WTC11 (cell line): Measurements from ENCODE around the gene DGCR2. TPM values are rescaled to one million over a fixed set of nuclear protein-coding genes. Genes with fewer than 3 reads are reported as not detected.
"Not testable (repeated sequence)": the region's sequence is repeated elsewhere in the genome, so short reads cannot be mapped to it uniquely, and the experiment has no call there.

Source experiments
- ATAC-seq: fragments of 200-7000 bp; cut with Tn5 transposase; 2 replicates; pipeline ENCODE4 v1.10.0; 2021; ENCODE audit warnings: mild to moderate bottlenecking, moderate library complexity
- CTCF ChIA-PET: fragments of 300-600 bp; sonication (Branson Sonifier 250); formaldehyde crosslinking; loops from one replicate; lab custom pipeline; 2021; ENCODE audit warnings: antibody characterized with exemption; lab: Charles Lee
- POLR2A ChIA-PET: fragments of 350-600 bp; sonication (Branson Sonifier 250); formaldehyde crosslinking; loops from one replicate; lab custom pipeline; 2021; ENCODE audit warnings: antibody characterized with exemption; lab: Charles Lee
- DNase-seq: peaks from one replicate; pipeline ENCODE4 v3.0.0; 2021; ENCODE audit warnings: low spot score
- H3K27ac Mint-ChIP-seq: 2 replicates; pipeline ENCODE4 v1.8.0; 2021; ENCODE audit warnings: mixed read lengths
- H3K27me3 Mint-ChIP-seq: 2 replicates; pipeline ENCODE4 v1.8.0; 2021; ENCODE audit warnings: low read depth, mild to moderate bottlenecking, moderate library complexity, mixed read lengths
- H3K36me3 Mint-ChIP-seq: 2 replicates; pipeline ENCODE4 v1.8.0; 2021; ENCODE audit warnings: mixed read lengths
- H3K4me1 Mint-ChIP-seq: 2 replicates; pipeline ENCODE4 v1.8.0; 2022; ENCODE audit warnings: mixed read lengths
- H3K4me3 Mint-ChIP-seq: 2 replicates; pipeline ENCODE4 v1.8.0; 2021; ENCODE audit warnings: mild to moderate bottlenecking, moderate library complexity, mixed read lengths
- H3K9me3 Mint-ChIP-seq: 2 replicates; pipeline ENCODE4 v1.8.0; 2021; ENCODE audit warnings: mixed read lengths
- CBFB ChIP-seq: sonication (generic); formaldehyde crosslinking; IDR thresholded peaks from 2 replicates; pipeline ENCODE4 v1.8.1; 2022; ENCODE audit warnings: mild to moderate bottlenecking, low read depth, missing genetic modification reagents
- CTCF ChIP-seq: fragments of 200-600 bp; IDR thresholded peaks from 2 replicates; pipeline ENCODE4 v1.8.0; 2022; ENCODE audit warnings: antibody characterized with exemption
- EMX1 ChIP-seq: fragments of 250-450 bp; sonication (Bioruptor Pico); IDR thresholded peaks from 2 replicates; pipeline ENCODE4 v1.8.0; 2021; ENCODE audit warnings: mild to moderate bottlenecking
- RELA ChIP-seq: sonication (generic); formaldehyde crosslinking; IDR thresholded peaks from 2 replicates; pipeline ENCODE4 v1.8.1; 2022; ENCODE audit warnings: missing genetic modification reagents, mild to moderate bottlenecking, borderline replicate concordance
- SP1 ChIP-seq: sonication (generic); formaldehyde crosslinking; conservative IDR thresholded peaks from 2 replicates; pipeline ENCODE4 v1.8.1; 2022; ENCODE audit warnings: missing genetic modification reagents
- TEAD4 ChIP-seq: sonication (generic); formaldehyde crosslinking; IDR thresholded peaks from 2 replicates; pipeline ENCODE4 v1.8.0; 2022; ENCODE audit warnings: mild to moderate bottlenecking, missing genetic modification reagents
- TP53 ChIP-seq: sonication (generic); formaldehyde crosslinking; IDR thresholded peaks from 2 replicates; pipeline ENCODE4 v1.8.1; 2023; ENCODE audit warnings: mild to moderate bottlenecking, missing genetic modification reagents
- ZNF121 ChIP-seq: sonication (generic); formaldehyde crosslinking; IDR thresholded peaks from 2 replicates; pipeline ENCODE4 v1.8.0; 2023; ENCODE audit warnings: missing genetic modification reagents
- ZNF232 ChIP-seq: sonication (generic); formaldehyde crosslinking; IDR thresholded peaks from 2 replicates; pipeline ENCODE4 v1.8.0; 2022; ENCODE audit warnings: mild to moderate bottlenecking, missing genetic modification reagents
- ZNF532 ChIP-seq: fragments of 250-450 bp; sonication (Bioruptor Pico); IDR thresholded peaks from 2 replicates; pipeline ENCODE4 v1.9.0; 2021; ENCODE audit warnings: mild to moderate bottlenecking, borderline replicate concordance
- total RNA-seq: library from RNA; stranded (reverse); gene quantifications from 3 replicates; pipeline ENCODE4 v1.2.3, GENCODE V29; 2021
- TF ChIP-seq, protein P1 (sequence below): sonication (generic); formaldehyde crosslinking; IDR thresholded peaks from 2 replicates; pipeline ENCODE4 v1.8.1; 2023; ENCODE audit warnings: mild to moderate bottlenecking, missing genetic modification reagents
- TF ChIP-seq, protein P2 (sequence below): sonication (generic); formaldehyde crosslinking; IDR thresholded peaks from 2 replicates; pipeline ENCODE4 v1.8.0; 2022; ENCODE audit warnings: mild to moderate bottlenecking, missing genetic modification reagents

Gene DGCR2
- total RNA-seq, 1 experiment from 2014 or later = 64.2 TPM

GRCh38 chr22:19018256-19018655 is 104.0 kb downstream of the DGCR2 start:
- Mint-ChIP-seq H3K27ac (no peak overlapping the region), H3K4me1 (no peaks in the 10 kb centered on the region), H3K36me3 (no peaks in the 10 kb centered on the region), H3K27me3 (no peaks in the 10 kb centered on the region; the same call in 1 of the 2 replicates), H3K4me3 (no peak overlapping the region), H3K9me3 (no peaks in the 10 kb centered on the region)
- ATAC-seq (no peak), DNase-seq (no peak)
- TF ChIP-seq TP53 (no peak), ZNF232 (CRISPR knock-in tag) (no peak)
- TF ChIP-seq, protein P1, sequence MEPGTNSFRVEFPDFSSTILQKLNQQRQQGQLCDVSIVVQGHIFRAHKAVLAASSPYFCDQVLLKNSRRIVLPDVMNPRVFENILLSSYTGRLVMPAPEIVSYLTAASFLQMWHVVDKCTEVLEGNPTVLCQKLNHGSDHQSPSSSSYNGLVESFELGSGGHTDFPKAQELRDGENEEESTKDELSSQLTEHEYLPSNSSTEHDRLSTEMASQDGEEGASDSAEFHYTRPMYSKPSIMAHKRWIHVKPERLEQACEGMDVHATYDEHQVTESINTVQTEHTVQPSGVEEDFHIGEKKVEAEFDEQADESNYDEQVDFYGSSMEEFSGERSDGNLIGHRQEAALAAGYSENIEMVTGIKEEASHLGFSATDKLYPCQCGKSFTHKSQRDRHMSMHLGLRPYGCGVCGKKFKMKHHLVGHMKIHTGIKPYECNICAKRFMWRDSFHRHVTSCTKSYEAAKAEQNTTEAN (CRISPR knock-in tag) = no peak
- ChIA-PET POLR2A (no interaction called here), CTCF (no interaction called here)

- POLR2A ChIA-PET = no interaction called here
- ATAC-seq (no peak), DNase-seq (no peak)
Observed at GRCh38 chr22:19016081-19016766, 106.0 kb downstream of the DGCR2 start.

GRCh38 chr22:19014886-19015285 is 107.3 kb downstream of the DGCR2 start:
- CTCF ChIA-PET = no interaction called here
- no peaks in the 10 kb centered on the region; the same call in 1 of the 2 replicates for H3K9me3 Mint-ChIP-seq
- H3K4me3 Mint-ChIP-seq = no peak overlapping the region
- H3K36me3 Mint-ChIP-seq = no peaks in the 10 kb centered on the region
- DNase-seq = no peak
- ATAC-seq = no peak
- no peak overlapping the region for H3K27ac Mint-ChIP-seq
- no peaks in the 10 kb centered on the region for H3K27me3 Mint-ChIP-seq
- H3K4me1 Mint-ChIP-seq = 0 out of 2 replicates have a peak, but pooled peaks cover 2% of the 10 kb centered on the region
- no peak for TF ChIP-seq EMX1 (CRISPR knock-in tag)
- no peak for TF ChIP-seq ZNF532 (CRISPR knock-in tag)
- TF ChIP-seq RELA = no peak
- TF ChIP-seq TEAD4 (CRISPR knock-in tag) = no peak
- no peak for TF ChIP-seq ZNF121
- no peak for TF ChIP-seq SP1 (CRISPR knock-in tag)
- TF ChIP-seq CTCF = no peak
- POLR2A ChIA-PET = no interaction called here

More at GRCh38 chr22:19016081-19016766, 106.0 kb downstream of the DGCR2 start:
- no peaks in the 10 kb centered on the region for H3K36me3 Mint-ChIP-seq
- H3K27me3 Mint-ChIP-seq = no peaks in the 10 kb centered on the region; the same call in 1 of the 2 replicates
- no peak for TF ChIP-seq CBFB
- TF ChIP-seq, protein P2, sequence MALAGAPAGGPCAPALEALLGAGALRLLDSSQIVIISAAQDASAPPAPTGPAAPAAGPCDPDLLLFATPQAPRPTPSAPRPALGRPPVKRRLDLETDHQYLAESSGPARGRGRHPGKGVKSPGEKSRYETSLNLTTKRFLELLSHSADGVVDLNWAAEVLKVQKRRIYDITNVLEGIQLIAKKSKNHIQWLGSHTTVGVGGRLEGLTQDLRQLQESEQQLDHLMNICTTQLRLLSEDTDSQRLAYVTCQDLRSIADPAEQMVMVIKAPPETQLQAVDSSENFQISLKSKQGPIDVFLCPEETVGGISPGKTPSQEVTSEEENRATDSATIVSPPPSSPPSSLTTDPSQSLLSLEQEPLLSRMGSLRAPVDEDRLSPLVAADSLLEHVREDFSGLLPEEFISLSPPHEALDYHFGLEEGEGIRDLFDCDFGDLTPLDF (CRISPR knock-in tag) = no peak
- no peak overlapping the region for H3K4me3 Mint-ChIP-seq
- no peak overlapping the region for H3K27ac Mint-ChIP-seq
- CTCF ChIA-PET = interaction anchor here (2.4 kb wide), 1 partner anchor 17 kb away, joined by 14 read pairs; no protein-coding TSS in a partner anchor
- no peaks in the 10 kb centered on the region for H3K4me1 Mint-ChIP-seq
- H3K9me3 Mint-ChIP-seq = no peaks in the 10 kb centered on the region

GRCh38 chr22:19013881-19014598 is 108.2 kb downstream of the DGCR2 start:
- H3K27me3 Mint-ChIP-seq, H3K36me3 Mint-ChIP-seq, POLR2A ChIA-PET, DNase-seq, H3K4me1 Mint-ChIP-seq, H3K27ac Mint-ChIP-seq, ATAC-seq, H3K9me3 Mint-ChIP-seq, H3K4me3 Mint-ChIP-seq: not testable (repeated sequence)
- CTCF ChIA-PET = interaction anchor here (0.9 kb wide), 1 partner anchor 11 kb away, joined by 3 read pairs; no protein-coding TSS in a partner anchor

DNA sequence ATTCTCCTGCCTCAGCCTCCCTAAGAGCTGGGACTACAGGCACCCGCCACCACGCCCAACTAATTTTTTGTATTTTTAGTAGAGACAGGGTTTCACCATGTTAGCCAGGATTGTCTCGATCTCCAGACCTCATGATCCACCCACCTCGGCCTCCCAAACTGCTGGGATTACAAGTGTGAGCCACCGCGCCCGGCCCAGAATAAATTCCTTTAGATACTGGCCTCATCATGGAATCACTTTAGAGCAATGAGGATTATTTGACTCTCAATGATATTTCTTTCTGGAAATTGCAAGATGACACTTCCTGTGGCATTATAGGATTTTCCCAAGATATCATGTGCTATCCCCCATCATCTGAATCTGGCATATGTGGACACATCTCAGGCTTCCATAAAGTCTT is 108.8 kb downstream of the DGCR2 start:
- H3K9me3 Mint-ChIP-seq, ATAC-seq, H3K36me3 Mint-ChIP-seq, POLR2A ChIA-PET, H3K4me1 Mint-ChIP-seq, DNase-seq, H3K27me3 Mint-ChIP-seq, H3K4me3 Mint-ChIP-seq, H3K27ac Mint-ChIP-seq: not testable (repeated sequence)
- CTCF ChIA-PET = interaction anchor here (2.2 kb wide), 1 partner anchor 14 kb away, joined by 7 read pairs; no protein-coding TSS in a partner anchor
